GM12874 (cell line): ENCODE data around the gene MET.

ENCODE experiments used
- TF ChIP-seq, protein P1 (sequence below): IDR thresholded peaks from 2 replicates; pipeline ENCODE4 v1.5.1; 2011; ENCODE audit warnings: low read depth, mild to moderate bottlenecking, control low read depth, low read length, moderate library complexity; ENCODE audit not compliant: insufficient read depth

Gene MET

DNA sequence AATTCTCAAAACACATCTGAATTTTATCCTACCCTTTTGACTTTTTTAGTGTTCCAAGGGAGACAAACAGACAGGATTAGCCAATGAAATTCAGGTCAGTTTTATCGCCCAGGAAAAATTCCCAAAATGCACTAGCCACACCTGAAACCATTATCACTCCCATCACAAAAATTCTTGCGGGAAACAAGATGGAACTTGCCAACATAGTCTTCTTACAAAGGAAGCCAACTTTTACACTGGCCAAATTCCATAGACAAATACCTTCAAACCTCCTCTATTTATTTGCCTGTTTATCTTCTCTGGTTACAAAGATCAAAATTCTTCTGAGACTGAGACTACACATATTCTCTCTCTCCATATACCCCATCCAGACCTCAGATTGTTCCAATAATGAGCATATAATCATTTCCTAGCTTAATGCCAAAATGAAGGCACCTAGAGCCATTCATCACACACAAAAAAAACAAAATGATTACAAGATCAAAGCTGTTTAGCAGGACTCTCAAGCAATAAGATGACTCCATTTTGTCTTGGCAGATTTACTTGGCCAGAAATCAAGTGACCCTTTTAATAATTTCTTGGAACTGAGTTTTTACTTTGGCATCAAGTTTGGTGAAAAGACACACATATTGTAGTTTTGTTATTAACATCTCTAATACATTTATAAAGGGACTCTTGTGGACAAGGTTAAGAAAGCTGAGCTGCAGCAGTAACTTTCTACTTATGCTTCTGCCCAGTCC is 30.2 kb downstream of the MET start:
- TF ChIP-seq, protein P1, sequence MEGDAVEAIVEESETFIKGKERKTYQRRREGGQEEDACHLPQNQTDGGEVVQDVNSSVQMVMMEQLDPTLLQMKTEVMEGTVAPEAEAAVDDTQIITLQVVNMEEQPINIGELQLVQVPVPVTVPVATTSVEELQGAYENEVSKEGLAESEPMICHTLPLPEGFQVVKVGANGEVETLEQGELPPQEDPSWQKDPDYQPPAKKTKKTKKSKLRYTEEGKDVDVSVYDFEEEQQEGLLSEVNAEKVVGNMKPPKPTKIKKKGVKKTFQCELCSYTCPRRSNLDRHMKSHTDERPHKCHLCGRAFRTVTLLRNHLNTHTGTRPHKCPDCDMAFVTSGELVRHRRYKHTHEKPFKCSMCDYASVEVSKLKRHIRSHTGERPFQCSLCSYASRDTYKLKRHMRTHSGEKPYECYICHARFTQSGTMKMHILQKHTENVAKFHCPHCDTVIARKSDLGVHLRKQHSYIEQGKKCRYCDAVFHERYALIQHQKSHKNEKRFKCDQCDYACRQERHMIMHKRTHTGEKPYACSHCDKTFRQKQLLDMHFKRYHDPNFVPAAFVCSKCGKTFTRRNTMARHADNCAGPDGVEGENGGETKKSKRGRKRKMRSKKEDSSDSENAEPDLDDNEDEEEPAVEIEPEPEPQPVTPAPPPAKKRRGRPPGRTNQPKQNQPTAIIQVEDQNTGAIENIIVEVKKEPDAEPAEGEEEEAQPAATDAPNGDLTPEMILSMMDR, result no peak

DNA sequence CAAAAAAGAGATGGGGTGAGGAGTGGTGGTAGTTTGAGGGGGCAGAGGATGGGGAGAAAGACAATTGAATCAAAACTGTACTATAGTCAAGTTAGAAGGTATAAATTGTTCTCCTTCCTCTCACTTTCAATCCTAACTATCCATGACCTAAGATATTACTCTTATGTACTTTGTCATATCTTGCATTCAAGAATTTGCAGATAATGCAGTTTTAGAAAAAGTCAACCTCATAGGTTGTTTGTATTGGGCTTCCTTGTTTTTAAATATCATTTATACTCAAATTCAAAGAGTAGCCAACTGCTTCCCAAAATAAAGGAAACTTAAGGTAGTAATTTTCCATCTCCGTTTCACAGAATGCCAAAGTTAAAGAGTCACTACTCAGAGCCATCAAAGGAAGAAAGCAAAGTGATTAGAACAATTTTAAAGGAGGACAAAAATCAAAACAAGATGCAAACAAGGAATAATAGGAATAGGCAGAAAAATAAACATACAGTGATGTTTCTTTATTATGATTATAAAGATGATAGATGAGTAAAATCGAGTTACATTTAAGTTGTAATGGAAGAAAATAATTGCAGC is 32.7 kb downstream of the MET start:
- TF ChIP-seq, protein P1, result no peak

DNA sequence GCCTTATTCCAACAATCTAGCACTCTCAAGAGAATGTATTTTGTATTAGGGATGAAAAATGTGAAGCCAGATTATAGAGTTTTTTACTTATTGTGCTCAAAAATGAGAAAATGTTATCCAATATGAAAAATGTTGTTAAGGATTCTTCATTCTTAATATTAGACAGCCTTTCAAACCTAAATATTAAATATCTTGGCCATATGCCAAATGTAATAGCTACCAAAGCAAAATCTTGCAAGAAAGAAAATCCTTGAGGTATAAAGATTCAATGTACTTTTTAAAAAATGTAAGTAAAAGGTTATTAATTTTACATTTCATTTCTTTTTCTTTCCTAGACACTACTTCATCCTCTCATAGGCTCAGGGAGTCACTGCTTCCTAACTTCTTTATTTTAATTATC is 33.4 kb downstream of the MET start:
- TF ChIP-seq, protein P1, result no peak

DNA sequence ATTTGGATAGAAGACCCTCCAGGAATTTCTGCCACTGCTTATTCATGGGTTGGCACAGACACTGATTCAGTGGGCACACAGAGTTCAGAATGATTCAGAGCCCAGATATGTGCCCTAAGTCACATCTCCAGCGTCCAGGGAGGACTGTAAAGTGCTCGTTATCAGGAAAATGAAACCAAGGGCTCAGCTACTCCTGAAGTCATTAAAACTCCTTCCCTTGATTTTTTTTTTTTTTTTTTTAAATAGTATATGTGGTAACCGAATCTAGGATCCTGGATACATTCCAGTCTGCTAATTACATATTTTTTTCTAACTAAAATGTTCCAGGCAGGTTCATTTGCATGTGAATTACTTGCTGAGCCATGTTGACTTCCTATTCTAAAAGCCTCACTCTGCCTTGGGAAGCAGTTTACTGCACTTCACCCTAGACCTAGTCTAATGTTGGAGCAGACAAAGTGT is 34.7 kb downstream of the MET start:
- TF ChIP-seq, protein P1, result no peak

DNA sequence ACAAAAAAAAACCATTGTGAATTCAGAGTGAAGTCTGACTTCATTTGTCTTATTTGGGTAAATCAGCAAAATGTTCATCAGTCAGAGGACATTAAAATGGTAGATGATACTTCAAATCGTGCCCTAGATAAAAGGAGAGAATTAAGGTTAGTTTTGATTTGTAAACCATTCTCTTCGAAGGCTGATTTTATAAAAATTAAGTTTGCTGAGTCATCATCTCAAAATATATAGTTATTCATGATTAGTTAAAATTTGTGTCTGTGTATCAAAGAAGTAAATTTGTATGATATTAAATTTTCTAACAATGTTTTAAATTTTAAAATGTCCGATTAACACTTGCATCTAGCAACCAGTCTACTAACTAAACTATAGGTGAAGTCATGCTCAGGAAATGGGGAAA is 35.3 kb downstream of the MET start:
- TF ChIP-seq, protein P1, result no peak

DNA sequence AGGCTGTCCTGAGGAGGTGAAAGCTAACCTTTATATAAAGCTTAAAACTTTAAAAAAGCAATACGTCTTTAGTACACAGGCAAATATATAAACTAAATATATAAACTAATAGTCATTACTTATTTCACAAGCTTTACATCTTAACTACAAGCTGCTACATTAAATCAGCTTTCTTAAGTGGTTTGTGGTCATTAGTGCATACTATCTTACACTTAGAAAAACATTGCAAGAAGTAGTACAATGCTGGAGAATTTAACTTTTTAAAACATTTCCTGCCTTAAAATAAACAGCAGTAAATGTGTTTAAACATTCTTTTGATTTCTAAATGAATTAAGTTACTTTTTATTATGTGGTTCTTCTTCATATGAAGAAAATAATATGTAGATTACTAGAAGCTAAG is 36.3 kb downstream of the MET start:
- TF ChIP-seq, protein P1, result no peak

DNA sequence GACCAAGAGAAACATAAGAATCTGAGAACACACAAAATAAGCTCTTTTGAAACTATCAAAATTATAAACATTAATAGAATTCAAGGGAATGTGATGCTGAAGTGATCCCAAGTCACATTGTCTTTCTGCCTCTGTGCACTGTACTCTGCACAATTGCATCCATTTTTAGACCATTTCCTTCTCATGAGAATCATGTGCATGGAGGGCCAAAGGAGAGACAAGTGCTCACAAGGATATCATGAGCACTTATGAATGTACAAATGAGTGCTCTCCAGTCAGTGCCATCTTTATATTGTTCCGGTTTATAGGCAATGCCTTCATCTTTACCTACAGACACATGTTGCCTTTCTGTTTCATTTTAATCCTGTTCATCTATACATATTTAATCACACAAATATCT is 36.9 kb downstream of the MET start:
- TF ChIP-seq, protein P1, result no peak
